ENCODE results near the gene EFS.
A peak's percentile ranks its signal among the peaks of the same experiment; 100 is the strongest.

The EFS gene

DNA sequence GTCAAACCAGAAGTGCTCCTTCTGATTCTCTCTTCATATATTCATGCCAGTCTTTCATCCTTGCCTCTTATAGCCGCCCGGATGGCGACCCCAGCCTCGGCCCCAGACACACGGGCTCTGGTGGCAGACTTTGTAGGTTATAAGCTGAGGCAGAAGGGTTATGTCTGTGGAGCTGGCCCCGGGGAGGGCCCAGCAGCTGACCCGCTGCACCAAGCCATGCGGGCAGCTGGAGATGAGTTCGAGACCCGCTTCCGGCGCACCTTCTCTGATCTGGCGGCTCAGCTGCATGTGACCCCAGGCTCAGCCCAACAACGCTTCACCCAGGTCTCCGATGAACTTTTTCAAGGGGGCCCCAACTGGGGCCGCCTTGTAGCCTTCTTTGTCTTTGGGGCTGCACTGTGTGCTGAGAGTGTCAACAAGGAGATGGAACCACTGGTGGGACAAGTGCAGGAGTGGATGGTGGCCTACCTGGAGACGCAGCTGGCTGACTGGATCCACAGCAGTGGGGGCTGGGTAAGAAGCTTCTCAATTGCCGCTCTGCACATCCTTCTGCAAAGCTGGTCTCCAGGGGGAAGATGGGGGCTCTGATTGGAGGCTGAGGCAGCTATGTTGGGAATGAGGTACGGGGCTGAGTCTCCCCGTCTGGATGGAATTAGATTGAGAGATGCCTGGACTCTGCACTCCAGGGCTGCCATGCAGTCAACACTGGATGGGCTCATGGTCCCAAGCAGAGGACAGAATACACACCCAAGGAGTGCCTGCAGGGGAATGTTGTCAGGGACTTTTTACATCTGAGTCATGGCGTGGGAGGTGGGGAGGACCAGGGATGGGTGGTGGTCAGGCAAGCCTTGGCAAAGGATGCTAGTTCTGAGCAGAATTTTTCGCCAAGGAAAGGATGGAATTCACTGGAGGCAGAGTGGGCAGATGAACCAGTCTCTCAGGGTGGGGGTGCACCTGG is 57.0 kb downstream of the EFS start:
- Histone ChIP-seq H3K4me1 (ENCODE audit: insufficient read depth, low read length) (no peaks in the 10 kb centered on the region; the same call in 1 of the 2 replicates), H3K36me3 (ENCODE audit: insufficient read depth, low read length) (no peaks in the 10 kb centered on the region), H3K9ac (ENCODE audit: low read depth, low read length) (peak overlapping the region; percentile 94; the same call in 1 of the 2 replicates), H3K9me3 (ENCODE audit: control insufficient read depth, insufficient read depth, low read length) (no peaks in the 10 kb centered on the region)

DNA sequence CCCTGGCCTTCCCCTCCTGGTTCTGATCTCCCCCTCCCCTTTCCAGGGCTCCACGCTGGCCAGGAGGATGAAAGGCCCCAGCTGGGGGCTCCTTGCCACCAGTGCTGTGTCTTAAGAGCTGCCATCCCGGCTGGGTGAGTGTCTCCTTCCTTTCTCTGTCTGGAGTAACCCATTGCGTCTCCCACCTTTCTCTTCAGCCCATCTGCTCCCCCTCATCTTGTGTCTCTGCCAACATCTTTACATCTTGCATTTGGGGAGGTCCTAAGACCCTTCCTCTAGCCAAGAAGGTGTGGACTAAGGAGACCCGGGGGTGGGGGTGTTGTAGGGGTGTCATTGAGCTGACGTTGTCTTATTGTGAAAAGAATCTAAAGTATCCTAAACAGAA is 57.8 kb downstream of the EFS start:
- H3K4me1 ChIP-seq (ENCODE audit: insufficient read depth, low read length), result no peaks in the 10 kb centered on the region; the same call in 1 of the 2 replicates
- H3K9me3 ChIP-seq (ENCODE audit: control insufficient read depth, insufficient read depth, low read length), result no peaks in the 10 kb centered on the region
- H3K9ac ChIP-seq (ENCODE audit: low read depth, low read length), result peak overlapping the region; percentile 94
- H3K36me3 ChIP-seq (ENCODE audit: insufficient read depth, low read length), result no peaks in the 10 kb centered on the region

DNA sequence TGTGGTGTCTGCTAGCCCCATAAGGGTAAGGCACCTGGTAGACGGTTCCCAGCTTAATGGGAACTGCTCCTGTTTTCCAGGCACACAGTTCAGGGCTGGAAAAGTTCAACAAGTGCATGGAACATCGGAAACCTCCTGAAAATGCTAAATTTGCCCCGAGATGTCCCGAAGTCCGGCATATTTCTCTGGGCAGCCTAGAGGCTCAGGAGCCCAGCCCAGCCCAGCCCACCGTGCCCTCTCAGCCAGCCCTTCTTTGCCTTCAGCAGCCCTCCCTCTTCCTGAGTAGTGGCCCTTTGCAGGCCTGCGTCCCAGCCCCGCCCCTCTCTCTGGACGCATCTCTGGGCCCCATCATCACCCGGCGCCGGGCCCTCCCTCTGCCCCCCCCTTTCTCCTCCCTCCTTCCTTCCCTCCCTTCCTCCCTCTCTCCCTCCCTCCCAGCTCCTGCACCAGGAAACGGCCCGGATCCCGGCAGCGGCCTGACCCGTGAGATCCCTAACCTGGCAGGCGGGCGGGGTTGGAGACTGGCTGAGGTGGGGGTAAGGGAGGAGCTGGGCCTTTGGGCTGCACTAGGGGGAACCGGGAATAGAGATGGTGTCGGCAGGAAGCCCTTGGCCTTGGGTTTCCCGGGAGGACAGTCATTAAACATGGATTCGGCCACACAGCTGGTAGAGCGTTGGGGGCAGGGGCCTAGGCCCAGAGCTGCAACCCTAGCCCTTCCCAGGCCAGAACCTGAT is 58.4 kb downstream of the EFS start, which contains the start of gene BCL2L2:
Gene BCL2L2 (plus strand): TSS at position 422 of the 734 bp plus-strand sequence. CDS start 935 bp downstream, outside the sequence.
- Histone ChIP-seq H3K9me3 (ENCODE audit: control insufficient read depth, insufficient read depth, low read length) (no peaks in the 10 kb centered on the region), H3K4me1 (ENCODE audit: insufficient read depth, low read length) (no peaks in the 10 kb centered on the region; the same call in 1 of the 2 replicates), H3K36me3 (ENCODE audit: insufficient read depth, low read length) (no peaks in the 10 kb centered on the region), H3K9ac (ENCODE audit: low read depth, low read length) (peak within 1 kb of the TSS; percentile 94)
